HepG2 (cell line): Measurements from ENCODE around the gene ALDH3B1. TPM values are rescaled to one million over a fixed set of nuclear protein-coding genes. Genes with fewer than 3 reads are reported as not detected.

Experiments used
- AKNA ChIP-seq: sonication (generic); formaldehyde crosslinking; IDR thresholded peaks from 2 replicates; pipeline ENCODE4 v1.4.0; 2020; ENCODE audit warnings: missing genetic modification reagents, borderline replicate concordance
- CREBL2 ChIP-seq: sonication (generic); formaldehyde crosslinking; IDR thresholded peaks from 2 replicates; pipeline ENCODE4 v1.8.1; 2023; ENCODE audit warnings: missing genetic modification reagents, mild to moderate bottlenecking, borderline replicate concordance
- FOXP4 ChIP-seq: sonication (generic); formaldehyde crosslinking; IDR thresholded peaks from 2 replicates; pipeline ENCODE4 v1.4.0; 2020; ENCODE audit warnings: missing genetic modification reagents
- KAT7 ChIP-seq: IDR thresholded peaks from 2 replicates; pipeline ENCODE4 v1.6.1; 2018; ENCODE audit warnings: borderline replicate concordance, missing compliant biosample characterization
- NFE2 ChIP-seq: sonication (generic); formaldehyde crosslinking; IDR thresholded peaks from 2 replicates; pipeline ENCODE4 v1.4.0; 2020; ENCODE audit warnings: missing genetic modification reagents
- NRL ChIP-seq: sonication (generic); formaldehyde crosslinking; IDR thresholded peaks from 2 replicates; pipeline ENCODE4 v1.5.0; 2020; ENCODE audit warnings: missing genetic modification reagents, mild to moderate bottlenecking, moderate library complexity, borderline replicate concordance
- PAX8 ChIP-seq: sonication (generic); formaldehyde crosslinking; IDR thresholded peaks from 2 replicates; pipeline ENCODE4 v1.8.0; 2022; ENCODE audit warnings: mild to moderate bottlenecking, missing genetic modification reagents, borderline replicate concordance
- PAXIP1 ChIP-seq: sonication (generic); formaldehyde crosslinking; conservative IDR thresholded peaks from 2 replicates; pipeline ENCODE4 v1.4.0; 2020; ENCODE audit warnings: mild to moderate bottlenecking, missing genetic modification reagents, moderate library complexity
- SP5 ChIP-seq: IDR thresholded peaks from 2 replicates; pipeline ENCODE4 v1.6.1; 2016; ENCODE audit warnings: low read depth, borderline replicate concordance
- ZBTB26 ChIP-seq: IDR thresholded peaks from 2 replicates; pipeline ENCODE4 v1.6.1; 2016; ENCODE audit warnings: missing compliant biosample characterization, missing genetic modification reagents, borderline replicate concordance
- ZFP62 ChIP-seq: sonication (generic); formaldehyde crosslinking; IDR thresholded peaks from 2 replicates; pipeline ENCODE4 v1.4.0; 2020; ENCODE audit warnings: missing genetic modification reagents
- ZNF224 ChIP-seq: sonication (generic); formaldehyde crosslinking; IDR thresholded peaks from 2 replicates; pipeline ENCODE4 v1.5.0; 2020; ENCODE audit warnings: mild to moderate bottlenecking, missing genetic modification reagents
- ZNF230 ChIP-seq: sonication (generic); formaldehyde crosslinking; IDR thresholded peaks from 2 replicates; pipeline ENCODE4 v1.4.0; 2020; ENCODE audit warnings: mild to moderate bottlenecking, missing genetic modification reagents
- ZNF451 ChIP-seq: sonication (generic); formaldehyde crosslinking; IDR thresholded peaks from 2 replicates; pipeline ENCODE4 v1.5.0; 2020; ENCODE audit warnings: mild to moderate bottlenecking, missing genetic modification reagents
- ZNF569 ChIP-seq: sonication (generic); formaldehyde crosslinking; IDR thresholded peaks from 2 replicates; pipeline ENCODE4 v1.5.0; 2020; ENCODE audit warnings: mild to moderate bottlenecking, missing genetic modification reagents, moderate library complexity, borderline replicate concordance
- ZNF572 ChIP-seq: sonication (generic); formaldehyde crosslinking; IDR thresholded peaks from 2 replicates; pipeline ENCODE4 v1.5.1; 2020; ENCODE audit warnings: mild to moderate bottlenecking, missing genetic modification reagents
- ZNF768 ChIP-seq: sonication (generic); formaldehyde crosslinking; IDR thresholded peaks from 2 replicates; pipeline ENCODE4 v1.4.0; 2020; ENCODE audit warnings: missing genetic modification reagents
- ZZZ3 ChIP-seq: sonication (generic); formaldehyde crosslinking; IDR thresholded peaks from 2 replicates; pipeline ENCODE4 v1.4.0; 2020; ENCODE audit warnings: missing genetic modification reagents, mild to moderate bottlenecking, borderline replicate concordance
- polyA plus RNA-seq, 8 experiments: library from polyadenylated mRNA; depleted of rRNA in 3 of 8; stranded (reverse) in 7 of 8; unstranded in 1 of 8; fragments of >200 nt; fragmentation: Illumina TruSeq in 4 of 8; extraction: Trizol in 4 of 8; gene quantifications; 2 replicates each; pipeline versions ENCODE4 v1.2.1 to v1.2.3, GENCODE V29; 2011 to 2016; ENCODE audit warnings: low read depth in 4 of 8, missing spikeins in 1 of 8, mixed read lengths in 1 of 8; ENCODE audit not compliant: insufficient read depth in 1 of 8
- total RNA-seq, 5 experiments: library from RNA; depleted of rRNA; stranded (reverse); fragments of >200 nt; fragmentation: Illumina TruSeq; extraction: Trizol; gene quantifications; 2 replicates each; pipeline ENCODE4 v1.2.3, GENCODE V29; 2016; ENCODE audit warnings: low read depth in 1 of 5

ALDH3B1 gene
- total and polyA plus RNA-seq, 2 of the 13 experiments (the other 11 are each of a cell fraction or from before 2014, with no cell fraction given): 4.0 to 6.7 TPM

GRCh38 chr11:68038226-68038717 lies 28.1 kb downstream of the ALDH3B1 start (continued):
- no peak; the same call in 1 of the 2 replicates for TF ChIP-seq NFE2
- no peak for TF ChIP-seq KAT7 (CRISPR knock-in tag)
- peak; percentile 80 for TF ChIP-seq FOXP4
- TF ChIP-seq ZNF224 (CRISPR knock-in tag): no peak
- TF ChIP-seq ZNF451 (CRISPR knock-in tag): peak; percentile 97
- peak; percentile 44; the same call in 1 of the 2 replicates for TF ChIP-seq PAX8 (CRISPR knock-in tag)
- TF ChIP-seq SP5 (CRISPR knock-in tag): peak; percentile 87; the same call in 1 of the 2 replicates
- TF ChIP-seq ZZZ3 (CRISPR knock-in tag): peak; percentile 60
- peak; percentile 18; the same call in 1 of the 2 replicates for TF ChIP-seq ZBTB26 (CRISPR knock-in tag)
- no peak for TF ChIP-seq ZFP62 (CRISPR knock-in tag)
- TF ChIP-seq NRL (CRISPR knock-in tag): no peak
- peak; percentile 17; the same call in 1 of the 2 replicates for TF ChIP-seq ZNF572
- peak; percentile 99 for TF ChIP-seq PAXIP1 (CRISPR knock-in tag)
- no peak for TF ChIP-seq AKNA (CRISPR knock-in tag)
- TF ChIP-seq ZNF230 (CRISPR knock-in tag): peak; percentile 88; the same call in 1 of the 2 replicates
- no peak for TF ChIP-seq ZNF569 (CRISPR knock-in tag)
- TF ChIP-seq ZNF768: no peak
- TF ChIP-seq CREBL2 (CRISPR knock-in tag): no peak
